Activated CD4-positive, alpha-beta T cell treated with anti-CD3 and anti-CD28 coated beads, Interleukin-2, amount 50 U/mL, for 16 hours (primary cell): ENCODE measurements around the gene SEMA4D.

Experiments used
- DNase-seq: peaks from one replicate; pipeline ENCODE4 v3.0.0-alpha.2; 2020

SEMA4D gene

GRCh38 chr9:89346696-89347095, 151.2 kb downstream of the SEMA4D start:
- DNase-seq: no peak

GRCh38 chr9:89345476-89345875, 152.4 kb downstream of the SEMA4D start:
- DNase-seq: no peak

- peak; percentile 51 for DNase-seq
Observed at GRCh38 chr9:89343812-89344211, 154.1 kb downstream of the SEMA4D start.

GRCh38 chr9:89342948-89343347, 155.0 kb downstream of the SEMA4D start:
- DNase-seq: no peak

GRCh38 chr9:89342213-89342612, 155.7 kb downstream of the SEMA4D start:
- DNase-seq: no peak

- DNase-seq: peak; percentile 59
Observed at GRCh38 chr9:89340332-89340731, 157.6 kb downstream of the SEMA4D start.

- DNase-seq: peak; percentile 53
Observed at GRCh38 chr9:89339807-89340206, 158.1 kb downstream of the SEMA4D start.

- no peak for DNase-seq
Observed at GRCh38 chr9:89330513-89330912, 167.4 kb downstream of the SEMA4D start.

- DNase-seq: no peak
Observed at GRCh38 chr9:89329917-89330316, 168.0 kb downstream of the SEMA4D start.

- DNase-seq: no peak
Observed at GRCh38 chr9:89328064-89328463, 169.8 kb downstream of the SEMA4D start.

GRCh38 chr9:89325733-89326132, 172.2 kb downstream of the SEMA4D start:
- DNase-seq: no peak

- no peak for DNase-seq
Observed at GRCh38 chr9:89323390-89323789, 174.5 kb downstream of the SEMA4D start.

- DNase-seq: no peak
Observed at GRCh38 chr9:89319015-89319905, 178.7 kb downstream of the SEMA4D start.

- DNase-seq: peak; percentile 96
Observed at GRCh38 chr9:89318123-89319014, 179.5 kb downstream of the SEMA4D start, which contains the start of gene SECISBP2. TSS of gene SECISBP2 (plus strand) at chr9:89318500. CDS start at chr9:89318577, 77 bp downstream.

- no peak for DNase-seq
Observed at GRCh38 chr9:89317282-89317681, 180.6 kb downstream of the SEMA4D start.

GRCh38 chr9:89315482-89315881, 182.4 kb downstream of the SEMA4D start:
- DNase-seq: no peak

- DNase-seq: no peak
Observed at GRCh38 chr9:89314955-89315354, 183.0 kb downstream of the SEMA4D start.

GRCh38 chr9:89313842-89314241, 184.1 kb downstream of the SEMA4D start:
- peak; percentile 35 for DNase-seq

- DNase-seq: peak; percentile 48
Observed at GRCh38 chr9:89312222-89312571, 185.7 kb downstream of the SEMA4D start.

- no peak for DNase-seq
Observed at GRCh38 chr9:89311346-89312221, 186.3 kb downstream of the SEMA4D start.
